H1 (cell line): Measurements from ENCODE around the gene SEZ6L. TPM values are rescaled to one million over a fixed set of nuclear protein-coding genes. Genes with fewer than 3 reads are reported as not detected.

Source experiments
- CTCF ChIA-PET: fragments of 300-600 bp; sonication (Branson Sonifier 250); formaldehyde crosslinking; loops from one replicate; lab custom pipeline; 2021; ENCODE audit not compliant: partially characterized antibody; lab: Charles Lee
- POLR2A ChIA-PET: fragments of 300-600 bp; sonication (Branson Sonifier 250); formaldehyde crosslinking; loops from one replicate; lab custom pipeline; 2021; ENCODE audit warnings: inconsistent platforms; ENCODE audit not compliant: partially characterized antibody; lab: Charles Lee
- DNase-seq, 2 experiments: peaks; one replicate each; pipeline versions ENCODE4 v3.0.0 to v3.0.0-alpha.2; 2010 to 2022; ENCODE audit warnings: low spot score in 2 of 2, low read depth in 1 of 2, mixed read lengths in 1 of 2
- FAIRE-seq: peaks from 2 replicates; lab custom pipeline; 2011; peaks lifted over from hg19 to GRCh38; lab: Jason Lieb, UNC
- H2AFZ ChIP-seq: 2 replicates; pipeline ENCODE4 v1.8.1; 2012; ENCODE audit warnings: low read length, inconsistent platforms
- H2AK5ac ChIP-seq: 2 replicates; pipeline ENCODE4 v1.6.1; 2013; ENCODE audit warnings: low read depth, low read length
- H2BK120ac ChIP-seq: replicated peaks from 2 replicates; pipeline ENCODE3; 2013; ENCODE audit warnings: low read depth, low read length, inconsistent platforms
- H2BK12ac ChIP-seq: 2 replicates; pipeline ENCODE4 v1.6.1; 2013; ENCODE audit warnings: low read depth, low read length
- H2BK15ac ChIP-seq: 2 replicates; pipeline ENCODE4 v1.6.1; 2013; ENCODE audit warnings: low read length
- H2BK20ac ChIP-seq: 2 replicates; pipeline ENCODE4 v1.6.1; 2013; ENCODE audit warnings: low read length
- H2BK5ac ChIP-seq: 2 replicates; pipeline ENCODE4 v1.6.1; 2013; ENCODE audit warnings: low read depth, low read length
- H3K14ac ChIP-seq: 2 replicates; pipeline ENCODE4 v1.6.1; 2013; ENCODE audit warnings: inconsistent platforms; ENCODE audit not compliant: insufficient read length
- H3K18ac ChIP-seq: 2 replicates; pipeline ENCODE4 v1.6.1; 2013; ENCODE audit warnings: low read length; ENCODE audit errors: extremely low read depth
- H3K23ac ChIP-seq: 2 replicates; pipeline ENCODE4 v1.6.1; 2013; ENCODE audit warnings: inconsistent platforms; ENCODE audit not compliant: insufficient read length
- H3K23me2 ChIP-seq: 2 replicates; pipeline ENCODE4 v1.6.1; 2013; ENCODE audit warnings: low read depth, low read length
- H3K27ac ChIP-seq: 2 replicates; pipeline ENCODE4 v1.6.1; 2011; ENCODE audit warnings: low read depth, low read length, inconsistent platforms
- H3K27me3 ChIP-seq, 4 experiments: replicated peaks in 1 of 4; 1 replicate in 1 of 4; 2 replicates in 3 of 4; pipeline versions ENCODE4 v1.6.1 to v1.8.1; 2011 to 2013; ENCODE audit warnings: low read length in 3 of 4, mild to moderate bottlenecking in 3 of 4, inconsistent platforms in 2 of 4, mixed read lengths in 2 of 4, moderate library complexity in 1 of 4; ENCODE audit not compliant: control insufficient read depth in 3 of 4, insufficient read depth in 3 of 4; ENCODE audit errors: extremely low read depth in 1 of 4
- H3K36me3 ChIP-seq, 4 experiments: 2 replicates each; pipeline versions ENCODE4 v1.6.1 to v1.8.1; 2011 to 2013; ENCODE audit warnings: mild to moderate bottlenecking in 4 of 4, low read length in 3 of 4, moderate library complexity in 2 of 4, control low read depth in 1 of 4, inconsistent platforms in 1 of 4; ENCODE audit not compliant: insufficient read depth in 4 of 4, control insufficient read depth in 2 of 4
- H3K4ac ChIP-seq: replicated peaks from 2 replicates; pipeline ENCODE3; 2013; ENCODE audit warnings: low read length, low read depth, mixed read lengths, inconsistent platforms; ENCODE audit not compliant: insufficient read length
- H3K4me1 ChIP-seq, 4 experiments: replicated peaks in 1 of 4; 1 replicate in 1 of 4; 2 replicates in 3 of 4; pipeline versions ENCODE4 v1.6.1 to v1.8.1; 2011 to 2013; ENCODE audit warnings: low read length in 3 of 4, inconsistent platforms in 2 of 4, mixed read lengths in 1 of 4; ENCODE audit not compliant: insufficient read depth in 4 of 4, control insufficient read depth in 3 of 4
- H3K4me2 ChIP-seq, 2 experiments: 2 replicates each; pipeline versions ENCODE4 v1.6.1 to v1.8.1; 2011 to 2013; ENCODE audit warnings: low read depth in 2 of 2, low read length in 2 of 2, control low read depth in 1 of 2, inconsistent platforms in 1 of 2, mild to moderate bottlenecking in 1 of 2; ENCODE audit not compliant: insufficient read depth in 1 of 2
- H3K4me3 ChIP-seq, 4 experiments: fragments of 200-600, 300-600 bp in 1 of 4; sonication (generic), shearing (Covaris generic), sonication (Bioruptor Twin) in 1 of 4; 2 replicates each; pipeline versions ENCODE4 v1.5.1 to v1.8.1; 2011 to 2016; ENCODE audit warnings: low read length in 4 of 4, low read depth in 3 of 4, control low read depth in 2 of 4, inconsistent platforms in 2 of 4, mild to moderate bottlenecking in 2 of 4, mixed read lengths in 1 of 4, moderate library complexity in 1 of 4; ENCODE audit not compliant: insufficient read depth in 2 of 4; ENCODE audit errors: extremely low read depth in 1 of 4
- H3K56ac ChIP-seq: replicated peaks from 2 replicates; pipeline ENCODE3; 2013; ENCODE audit warnings: low read depth, mild to moderate bottlenecking, mixed read lengths, low read length, inconsistent platforms; ENCODE audit not compliant: insufficient read length
- H3K79me1 ChIP-seq: 2 replicates; pipeline ENCODE4 v1.6.1; 2013; ENCODE audit warnings: low read depth, low read length, control low read depth
- H3K79me2 ChIP-seq, 2 experiments: 2 replicates each; pipeline versions ENCODE4 v1.6.1 to v1.8.1; 2012 to 2013; ENCODE audit warnings: low read length in 2 of 2, mild to moderate bottlenecking in 2 of 2, inconsistent platforms in 1 of 2; ENCODE audit not compliant: insufficient read depth in 2 of 2, control insufficient read depth in 1 of 2
- H3K9ac ChIP-seq, 4 experiments: replicated peaks in 1 of 4; 1 replicate in 1 of 4; 2 replicates in 3 of 4; pipeline versions ENCODE4 v1.6.1 to v1.8.1; 2011 to 2013; ENCODE audit warnings: low read depth in 3 of 4, low read length in 3 of 4, control low read depth in 2 of 4, mild to moderate bottlenecking in 2 of 4, moderate library complexity in 2 of 4, inconsistent platforms in 1 of 4; ENCODE audit errors: extremely low read depth in 1 of 4
- H3K9me3 ChIP-seq, 2 experiments: 2 replicates each; pipeline versions ENCODE4 v1.6.1 to v1.8.1; 2012 to 2013; ENCODE audit warnings: mild to moderate bottlenecking in 2 of 2, moderate library complexity in 2 of 2, control low read depth in 1 of 2, inconsistent platforms in 1 of 2, low read depth in 1 of 2, low read length in 1 of 2, mixed read lengths in 1 of 2; ENCODE audit not compliant: insufficient read depth in 2 of 2
- H4K20me1 ChIP-seq, 2 experiments: replicated peaks in 1 of 2; 2 replicates each; pipeline versions ENCODE3 to v1.8.1; 2011 to 2013; ENCODE audit warnings: inconsistent platforms in 2 of 2, low read length in 2 of 2, mild to moderate bottlenecking in 1 of 2; ENCODE audit not compliant: insufficient read depth in 2 of 2, control insufficient read depth in 1 of 2
- H4K5ac ChIP-seq: 2 replicates; pipeline ENCODE4 v1.6.1; 2013; ENCODE audit warnings: low read length, low read depth, mixed read lengths, inconsistent platforms; ENCODE audit not compliant: insufficient read length
- H4K8ac ChIP-seq: 2 replicates; pipeline ENCODE4 v1.8.0; 2013; ENCODE audit warnings: mild to moderate bottlenecking, moderate library complexity, low read length, inconsistent platforms; ENCODE audit not compliant: insufficient read depth; ENCODE audit errors: extremely low read depth
- H4K91ac ChIP-seq: replicated peaks from 2 replicates; pipeline ENCODE3; 2013; ENCODE audit warnings: low read length, mixed read lengths, inconsistent platforms; ENCODE audit not compliant: insufficient read length
- CBX5 ChIP-seq: fragments of 300-800, 300-1000 bp; sonication (generic); IDR thresholded peaks from 2 replicates; pipeline ENCODE4 v1.7.1; 2016; ENCODE audit warnings: antibody characterized with exemption, low read length, low read depth
- HDAC2 ChIP-seq, 2 experiments: fragments of 300-600 bp in 1 of 2; sonication (generic) in 1 of 2; IDR thresholded peaks; 2 replicates each; pipeline ENCODE4 v1.6.1; 2011 to 2012; ENCODE audit warnings: low read depth in 2 of 2, low read length in 2 of 2, mild to moderate bottlenecking in 2 of 2, moderate library complexity in 2 of 2, borderline replicate concordance in 1 of 2, inconsistent platforms in 1 of 2
- HDAC6 ChIP-seq: IDR thresholded peaks from one replicate; pipeline ENCODE4 v1.7.1; 2012; ENCODE audit warnings: low read depth, mild to moderate bottlenecking, inconsistent platforms, low read length, moderate library complexity
- POLR2AphosphoS5 ChIP-seq: IDR thresholded peaks from 2 replicates; pipeline ENCODE4 v1.6.1; 2011; ENCODE audit warnings: low read depth, low read length
- RAD21 ChIP-seq, 2 experiments: IDR thresholded peaks in 1 of 2; conservative IDR thresholded peaks in 1 of 2; 2 replicates each; pipeline ENCODE4 v1.6.1; 2011; ENCODE audit warnings: low read depth in 2 of 2, low read length in 2 of 2, improper control_type of control experiment in 1 of 2, inconsistent platforms in 1 of 2, mild to moderate bottlenecking in 1 of 2, moderate library complexity in 1 of 2
- WGBS, 2 experiments: shearing (Covaris generic) in 1 of 2; methylation state at CpG; one replicate each; pipeline versions ENCODE4 v1.1.6 to v1.1.7; 2013 to 2015; ENCODE audit warnings: low lambda C conversion rate in 2 of 2, mixed read lengths in 2 of 2, inconsistent platforms in 1 of 2, low coverage in 1 of 2, missing lambda C conversion rate in 1 of 2; ENCODE audit not compliant: insufficient replicate concordance in 2 of 2, insufficient coverage in 1 of 2, insufficient read length in 1 of 2; ENCODE audit errors: extremely low coverage in 1 of 2, missing lambda C conversion rate in 1 of 2; 5-methylcytosine and 5-hydroxymethylcytosine counted together
- polyA plus RNA-seq, 7 experiments: library from polyadenylated mRNA; depleted of rRNA in 3 of 7; stranded (reverse) in 5 of 7; unstranded in 2 of 7; fragments of >200 nt in 5 of 7; fragments of 200-250 nt in 2 of 7; gene quantifications; 1 replicate in 5 of 7; 2 replicates in 1 of 7; 4 replicates in 1 of 7; pipeline versions ENCODE4 v1.2.1 to v1.2.3, GENCODE V29; 2011 to 2013; ENCODE audit warnings: missing spikeins in 2 of 7, mixed read lengths in 2 of 7
- total RNA-seq: library from RNA; stranded (reverse); fragmentation: NEBNext Ultra II Directional; extraction: Animal tissue kit (Norgen Biotek cat#: 25700); gene quantifications from 2 replicates; pipeline ENCODE4 v1.2.1, GENCODE V29; 2021

SEZ6L gene
- total and polyA plus RNA-seq, 2 of the 8 experiments (the other 6 are each of a cell fraction or from before 2014, with no cell fraction given): 0.06 to 0.33 TPM

GRCh38 chr22:26304730-26305129 is 135.5 kb downstream of the SEZ6L start:
- H3K4me1 ChIP-seq: no peaks in the 10 kb centered on the region; a peak in 2 of 7 replicates
- DNase-seq (no peak), FAIRE-seq (no peak)
- no peak overlapping the region for H4K8ac ChIP-seq
- H3K4ac ChIP-seq: no peak overlapping the region
- no peak overlapping the region for H2AK5ac ChIP-seq
- ChIA-PET CTCF (interaction anchor here (2.0 kb wide), 1 partner anchor 26 kb away, joined by 7 read pairs; no protein-coding TSS in a partner anchor), POLR2A (no interaction called here)
- H3K4me3 ChIP-seq: no peak overlapping the region
- no peak overlapping the region for H4K5ac ChIP-seq
- H3K79me2 ChIP-seq: no peaks in the 10 kb centered on the region
- no peak overlapping the region for H2BK15ac ChIP-seq
- H2AFZ ChIP-seq: no peak overlapping the region
- no peak overlapping the region for H3K23ac ChIP-seq
- no peak overlapping the region for H2BK5ac ChIP-seq
- H2BK20ac ChIP-seq: no peak overlapping the region
- no peak overlapping the region for H3K14ac ChIP-seq
- no peak overlapping the region for H3K9ac ChIP-seq
- H2BK12ac ChIP-seq: no peak overlapping the region
- H3K27me3 ChIP-seq: peaks cover 0 to 2% (median 0%) of the 10 kb centered on the region in 4 experiments; a peak in 1 of 7 replicates
- no peak overlapping the region for H3K27ac ChIP-seq
- WGBS, 2 experiments: 93% methylated on average over 3 of the region's 3 CpGs; no CpG with 5 or more reads in 1 of the 2 experiments
- no peak overlapping the region for H3K4me2 ChIP-seq
- H3K79me1 ChIP-seq: no peaks in the 10 kb centered on the region
- H4K91ac ChIP-seq: no peak overlapping the region
- no peak overlapping the region for H3K56ac ChIP-seq
- no peaks in the 10 kb centered on the region for H3K9me3 ChIP-seq
- no peak overlapping the region for H2BK120ac ChIP-seq
- H3K18ac ChIP-seq: no peak overlapping the region
- no peaks in the 10 kb centered on the region for H3K36me3 ChIP-seq
- H4K20me1 ChIP-seq: no peaks in the 10 kb centered on the region
- no peaks in the 10 kb centered on the region for H3K23me2 ChIP-seq
- TF ChIP-seq CBX5: no peak
- no peak for TF ChIP-seq HDAC6
- TF ChIP-seq HDAC2 (IDR thresholded peaks at IDR 0.05; ENCODE audit: borderline replicate concordance in 1 of 2, low read depth in 2 of 2, low read length in 2 of 2): no peak
- no peak for TF ChIP-seq POLR2AphosphoS5
- TF ChIP-seq RAD21 (IDR thresholded peaks at IDR 0.05 in 1 of 2, conservative IDR thresholded peaks at IDR 0.05 in 1 of 2; ENCODE audit: low read depth in 2 of 2, low read length in 2 of 2): no peak
- TF ChIP-seq, all 59 proteins: peak for 0
